Stimulated activated naive B cell treated with anti-CD40 and anti-IgM and Interleukin-4, amounts not matched to agents 10 μg/mL and 1 μg/mL and 100 μg/mL, for 72 hours (primary cell): ENCODE results near the gene MYPOP.
"Not testable (repeated sequence)": the region's sequence is repeated elsewhere in the genome, so short reads cannot be mapped to it uniquely, and the experiment has no call there.

ENCODE experiments used
- ATAC-seq, 2 donors: fragments of 150-1000 bp; cut with Tn5 transposase; replicated peaks; 2 replicates each; pipeline ENCODE4 v1.10.0; 2021; ENCODE audit warnings: moderate library complexity in 1 of 2
- DNase-seq: peaks from one replicate; pipeline ENCODE4 v3.0.0; 2021
- H3K27ac Mint-ChIP-seq: one replicate; pipeline ENCODE4 v1.8.0; 2022; ENCODE audit warnings: mild to moderate bottlenecking, mixed read lengths
- H3K27me3 Mint-ChIP-seq, 2 donors: one replicate each; pipeline ENCODE4 v1.8.0; 2022; ENCODE audit warnings: mixed read lengths in 2 of 2
- H3K36me3 Mint-ChIP-seq, 2 donors: one replicate each; pipeline ENCODE4 v1.8.0; 2022; ENCODE audit warnings: mixed read lengths in 2 of 2, mild to moderate bottlenecking in 1 of 2
- H3K4me1 Mint-ChIP-seq, 2 donors: one replicate each; pipeline ENCODE4 v1.8.0; 2022; ENCODE audit warnings: mixed read lengths in 2 of 2, mild to moderate bottlenecking in 1 of 2
- H3K4me3 Mint-ChIP-seq, 2 donors: one replicate each; pipeline ENCODE4 v1.8.0; 2022; ENCODE audit warnings: mild to moderate bottlenecking in 2 of 2, mixed read lengths in 2 of 2, moderate library complexity in 1 of 2
- H3K9me3 Mint-ChIP-seq, 2 donors: one replicate each; pipeline ENCODE4 v1.8.0; 2022; ENCODE audit warnings: mixed read lengths in 2 of 2, mild to moderate bottlenecking in 1 of 2

Gene MYPOP

DNA sequence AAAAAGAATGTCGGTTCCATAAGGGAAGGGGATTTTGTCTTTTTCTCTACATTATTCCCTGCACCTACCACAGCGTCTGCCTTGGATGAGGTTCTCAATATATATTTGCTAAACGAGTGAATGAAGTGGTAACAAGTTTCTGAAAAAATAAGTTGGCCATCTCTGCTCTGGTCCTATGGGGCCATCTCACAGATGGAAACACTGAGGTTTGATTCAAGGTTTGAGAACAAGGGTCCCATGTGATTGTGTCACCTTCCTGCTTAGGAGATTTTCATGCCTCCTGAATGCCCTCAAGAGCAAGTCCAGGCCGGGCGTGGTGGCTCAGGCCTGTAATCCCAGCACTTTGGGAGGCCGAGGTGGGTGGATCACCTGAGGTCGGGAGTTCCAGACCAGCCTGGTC is 3.2 kb downstream of the MYPOP start:
- no peak overlapping the region for H3K4me3 Mint-ChIP-seq
- DNase-seq (no peak), ATAC-seq (no peak)
- H3K27me3 Mint-ChIP-seq, result peaks cover 0 to 4% of the 10 kb centered on the region in 2 donors
- H3K4me1 Mint-ChIP-seq, result peaks cover 17 to 49% of the 10 kb centered on the region in 2 donors
- peaks cover 11 to 28% of the 10 kb centered on the region in 2 donors for H3K36me3 Mint-ChIP-seq
- no peaks in the 10 kb centered on the region for H3K9me3 Mint-ChIP-seq
- H3K27ac Mint-ChIP-seq, result no peak overlapping the region

DNA sequence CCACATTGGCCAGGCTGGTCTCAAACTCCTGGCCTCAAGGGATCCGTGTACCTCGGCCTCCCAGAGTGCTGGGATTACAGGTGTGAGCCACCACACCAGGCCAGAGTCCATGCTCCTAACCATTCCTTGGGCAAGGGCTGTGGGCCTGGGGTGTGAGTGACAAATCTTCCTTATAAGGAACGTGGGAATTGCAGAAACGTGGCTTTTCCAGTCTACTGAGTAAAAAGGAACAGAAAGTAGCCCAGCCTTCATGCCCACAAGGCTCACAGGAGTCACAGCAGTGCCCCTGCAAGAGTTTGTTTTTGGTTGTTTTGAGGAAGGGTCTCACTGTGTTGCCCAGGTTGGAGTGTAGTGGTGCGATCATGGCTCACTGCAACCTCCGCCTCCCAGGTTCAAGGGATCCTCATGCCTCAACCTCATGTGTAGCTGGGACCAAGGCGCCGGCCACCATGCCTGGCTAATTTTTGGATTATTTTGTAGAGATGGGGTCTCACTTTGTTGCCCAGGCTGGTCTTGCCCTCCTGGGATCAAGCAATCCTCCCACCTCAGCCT is 5.1 kb downstream of the MYPOP start:
- no peaks in the 10 kb centered on the region for H3K27me3 Mint-ChIP-seq
- peak overlapping the region; percentile 9 for H3K27ac Mint-ChIP-seq
- H3K9me3 Mint-ChIP-seq, result no peaks in the 10 kb centered on the region
- peaks cover 11 to 32% of the 10 kb centered on the region in 2 donors for H3K36me3 Mint-ChIP-seq
- no peak for DNase-seq
- H3K4me1 Mint-ChIP-seq, result peaks cover 14 to 43% of the 10 kb centered on the region in 2 donors
- H3K4me3 Mint-ChIP-seq, result no peak overlapping the region
- no peak for ATAC-seq

DNA sequence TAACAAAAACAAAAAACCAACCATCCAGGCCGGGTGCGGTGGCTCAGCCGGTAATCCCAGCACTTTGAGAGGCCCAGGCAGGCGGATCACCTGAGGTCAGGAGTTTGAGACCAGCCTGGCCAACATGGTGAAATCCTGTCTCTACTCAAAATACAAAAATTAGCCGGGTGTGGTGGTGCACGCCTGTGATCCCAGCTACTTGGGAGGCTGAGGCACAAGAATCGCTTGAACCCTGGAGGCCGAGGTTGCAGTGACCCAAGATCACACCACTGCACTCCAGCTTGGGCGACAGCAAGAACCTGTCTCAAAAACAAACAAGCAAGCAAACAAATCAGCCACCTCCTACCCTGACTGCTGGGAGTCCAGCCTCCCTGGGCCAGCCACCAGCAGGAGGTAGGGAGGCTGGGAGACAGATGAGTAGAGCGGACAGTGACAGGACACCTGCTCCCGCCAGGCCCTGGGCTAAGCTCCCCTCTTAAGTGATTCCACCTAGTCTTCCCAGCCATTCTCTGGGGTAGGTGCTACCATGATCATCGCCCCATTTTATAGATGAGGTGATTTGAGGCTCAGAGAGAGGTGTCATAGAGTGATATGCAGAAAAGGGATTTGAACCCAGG is 6.3 kb downstream of the MYPOP start:
- H3K9me3 Mint-ChIP-seq, DNase-seq, H3K27ac Mint-ChIP-seq, H3K27me3 Mint-ChIP-seq, ATAC-seq, H3K4me3 Mint-ChIP-seq: not testable (repeated sequence)
- H3K36me3 Mint-ChIP-seq, result peaks cover 14 to 32% of the 10 kb centered on the region in 2 donors
- peaks cover 12 to 36% of the 10 kb centered on the region in 2 donors for H3K4me1 Mint-ChIP-seq

DNA sequence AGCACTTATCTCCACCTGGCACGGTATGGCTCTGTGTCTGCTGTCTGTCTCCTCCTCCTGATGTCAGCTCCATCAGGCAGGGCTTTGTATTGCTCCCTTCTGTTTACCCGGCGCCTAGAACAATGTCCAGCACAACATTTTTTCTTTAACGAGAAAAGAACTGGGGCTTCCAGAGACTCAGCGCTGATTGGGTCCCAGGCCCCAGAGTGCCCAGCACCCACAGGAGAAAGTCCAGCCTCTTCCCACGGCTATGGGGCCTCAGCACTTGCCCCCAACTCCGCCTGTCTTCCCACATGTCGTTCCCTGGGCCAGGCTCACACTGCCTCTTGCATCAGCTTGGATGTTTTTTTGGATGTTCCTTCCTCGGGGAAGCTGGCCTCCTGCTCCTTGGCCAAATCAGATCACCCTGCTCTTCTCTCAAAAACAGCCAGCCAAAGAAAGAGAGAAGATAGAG is 6.9 kb downstream of the MYPOP start:
- no peak overlapping the region for H3K4me3 Mint-ChIP-seq

DNA sequence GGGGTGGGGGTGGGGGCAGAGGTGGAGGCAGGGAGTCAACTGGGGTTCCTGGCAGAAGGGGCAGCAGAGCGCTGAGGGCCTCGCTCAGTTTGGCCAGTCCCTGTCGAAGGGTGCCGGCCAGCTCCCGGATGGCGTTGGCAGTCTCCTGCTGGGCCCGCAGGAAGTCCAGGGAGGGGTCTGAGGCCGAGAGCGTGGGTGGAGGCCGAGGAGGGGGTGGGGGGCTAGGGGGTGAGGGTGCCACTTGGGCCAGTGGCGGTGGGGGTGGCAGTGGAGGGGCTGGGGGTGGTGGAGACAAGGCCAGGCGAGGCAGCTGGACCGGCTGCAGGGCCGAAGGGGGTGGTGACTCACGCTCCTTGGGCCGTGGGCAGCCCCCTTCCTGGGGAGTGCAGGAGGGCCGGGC is 11.5 kb downstream of the MYPOP start:
- H3K4me1 Mint-ChIP-seq, result peaks cover 3 to 13% of the 10 kb centered on the region in 2 donors
- H3K27ac Mint-ChIP-seq, result no peak overlapping the region
- H3K27me3 Mint-ChIP-seq, result no peaks in the 10 kb centered on the region
- DNase-seq, result no peak
- ATAC-seq, result no peak
- H3K36me3 Mint-ChIP-seq, result peaks cover 8 to 18% of the 10 kb centered on the region in 2 donors
- no peak overlapping the region for H3K4me3 Mint-ChIP-seq
- H3K9me3 Mint-ChIP-seq, result no peaks in the 10 kb centered on the region

More for the DNA sequence above, 6.9 kb downstream of the MYPOP start:
- Mint-ChIP-seq H3K9me3 (no peaks in the 10 kb centered on the region), H3K36me3 (peaks cover 14 to 30% of the 10 kb centered on the region in 2 donors), H3K27me3 (no peaks in the 10 kb centered on the region), H3K27ac (no peak overlapping the region), H3K4me1 (peaks cover 9 to 30% of the 10 kb centered on the region in 2 donors)
- no peak for ATAC-seq
- DNase-seq, result no peak

DNA sequence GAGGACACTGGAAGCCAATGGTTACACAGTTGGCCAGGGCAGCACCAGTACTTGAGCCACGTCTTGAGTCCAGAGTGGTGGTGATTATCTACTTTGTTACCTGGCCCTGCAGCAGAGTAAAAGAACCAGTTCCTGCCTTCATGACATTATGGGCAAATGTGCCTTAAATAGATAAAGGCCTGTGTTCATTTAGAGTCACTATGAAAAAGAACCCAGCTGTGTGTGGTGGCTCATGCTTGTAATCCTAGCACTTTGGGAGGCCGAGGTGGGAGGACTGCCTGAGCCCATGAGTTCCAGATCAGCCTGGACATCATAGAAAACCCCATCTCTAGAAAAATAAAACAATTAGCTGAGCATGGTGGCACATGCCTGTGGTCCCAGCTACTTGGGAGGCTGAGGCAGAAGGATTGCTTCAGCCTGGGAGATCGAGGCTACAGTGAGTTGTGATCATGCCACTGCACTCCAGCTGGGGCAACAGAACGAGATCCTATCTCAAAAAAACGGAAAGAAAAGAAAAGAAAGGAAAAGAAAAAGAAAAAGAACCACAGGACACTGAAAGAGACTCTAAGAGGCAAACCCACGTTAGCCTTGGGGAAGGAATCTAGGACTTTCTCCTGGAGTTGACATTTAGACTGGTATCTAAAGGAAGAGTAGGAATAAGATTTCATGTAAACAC is 13.1 kb downstream of the MYPOP start:
- no peak for ATAC-seq
- peaks cover 4 to 9% of the 10 kb centered on the region in 2 donors for H3K36me3 Mint-ChIP-seq
- no peaks in the 10 kb centered on the region for H3K9me3 Mint-ChIP-seq
- H3K27me3 Mint-ChIP-seq, result no peaks in the 10 kb centered on the region
- H3K4me3 Mint-ChIP-seq, result no peak overlapping the region
- H3K27ac Mint-ChIP-seq, result no peak overlapping the region
- peaks cover 3 to 17% of the 10 kb centered on the region in 2 donors for H3K4me1 Mint-ChIP-seq
- DNase-seq, result no peak

DNA sequence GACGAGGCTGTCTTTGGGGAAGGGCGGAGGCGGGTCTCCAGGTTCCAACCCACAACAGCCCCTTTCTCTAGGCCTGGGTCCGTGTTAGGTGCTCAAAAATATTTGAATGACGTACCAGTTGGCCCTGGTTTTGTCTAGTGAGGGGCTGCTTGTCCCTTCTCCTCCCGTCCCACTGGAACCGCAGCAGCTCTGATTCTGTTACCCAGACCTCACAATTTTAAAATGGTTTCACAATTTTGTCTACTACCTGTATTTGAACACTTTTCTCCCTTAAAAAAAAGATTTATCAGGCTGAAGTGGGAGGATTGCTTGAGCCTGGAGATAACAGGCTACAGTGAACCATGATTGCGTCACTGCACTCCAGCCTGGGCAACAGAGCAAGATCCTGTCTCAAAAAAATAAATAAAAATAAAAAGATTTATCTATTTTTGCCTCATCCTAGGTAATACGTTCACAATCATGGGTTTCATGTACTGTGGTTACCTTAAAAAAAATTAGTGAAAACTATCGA is 15.2 kb downstream of the MYPOP start:
- H3K4me3 Mint-ChIP-seq, result peak overlapping the region; percentile 94 to 98
- peaks cover 9 to 27% of the 10 kb centered on the region in 2 donors for H3K4me1 Mint-ChIP-seq
- ATAC-seq (no peak), DNase-seq (no peak)
- H3K27me3 Mint-ChIP-seq, result no peaks in the 10 kb centered on the region
- peak overlapping the region; percentile 99 for H3K27ac Mint-ChIP-seq
- no peaks in the 10 kb centered on the region for H3K9me3 Mint-ChIP-seq
- peaks cover 7 to 11% of the 10 kb centered on the region in 2 donors for H3K36me3 Mint-ChIP-seq

DNA sequence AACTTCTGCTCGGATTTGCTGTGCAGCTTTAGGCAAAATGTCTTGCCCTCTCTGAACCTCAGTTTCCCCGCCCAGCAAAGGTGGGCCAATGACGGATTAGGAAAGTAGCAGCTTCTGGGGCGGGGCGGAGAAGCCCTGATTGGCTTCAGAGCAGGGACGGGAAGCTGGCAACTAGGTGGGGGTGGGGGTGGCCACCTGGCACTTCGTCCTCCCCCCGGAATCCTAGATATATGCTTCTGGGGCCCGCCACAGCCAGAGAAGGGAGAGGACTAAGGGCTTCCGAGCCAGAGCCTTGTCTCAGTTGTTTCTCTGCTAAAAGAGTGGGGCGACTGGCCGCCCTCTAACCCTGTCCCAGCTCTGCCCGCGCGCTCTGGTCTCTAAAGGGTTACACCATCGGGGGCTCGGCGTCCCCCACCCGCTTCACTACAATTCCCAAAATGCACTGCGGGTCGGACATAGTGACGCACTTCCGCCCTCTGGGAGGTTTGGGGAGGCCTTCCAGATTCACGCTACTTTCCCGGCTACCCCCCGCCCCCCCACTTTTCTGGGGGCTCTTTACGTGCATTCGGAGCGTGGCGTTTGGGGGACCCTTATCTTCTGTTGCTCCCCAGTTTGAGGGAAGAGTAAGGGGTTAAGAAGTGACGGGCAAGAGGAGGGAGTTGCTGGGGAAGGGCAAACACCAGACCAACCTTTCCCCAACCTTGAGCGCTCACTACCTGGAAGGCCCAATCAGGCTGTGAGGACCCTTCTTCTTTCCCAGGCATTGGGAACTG is 15.8 kb downstream of the MYPOP start:
- Mint-ChIP-seq H3K27ac (peak overlapping the region; percentile 99), H3K9me3 (no peaks in the 10 kb centered on the region), H3K36me3 (peaks cover 8 to 15% of the 10 kb centered on the region in 2 donors), H3K4me1 (peaks cover 13 to 31% of the 10 kb centered on the region in 2 donors), H3K4me3 (peak overlapping the region; percentile 94 to 98), H3K27me3 (peaks cover 0 to 3% of the 10 kb centered on the region in 2 donors)
- DNase-seq, result peak; percentile 85
- peak; percentile 76 to 81 for ATAC-seq

DNA sequence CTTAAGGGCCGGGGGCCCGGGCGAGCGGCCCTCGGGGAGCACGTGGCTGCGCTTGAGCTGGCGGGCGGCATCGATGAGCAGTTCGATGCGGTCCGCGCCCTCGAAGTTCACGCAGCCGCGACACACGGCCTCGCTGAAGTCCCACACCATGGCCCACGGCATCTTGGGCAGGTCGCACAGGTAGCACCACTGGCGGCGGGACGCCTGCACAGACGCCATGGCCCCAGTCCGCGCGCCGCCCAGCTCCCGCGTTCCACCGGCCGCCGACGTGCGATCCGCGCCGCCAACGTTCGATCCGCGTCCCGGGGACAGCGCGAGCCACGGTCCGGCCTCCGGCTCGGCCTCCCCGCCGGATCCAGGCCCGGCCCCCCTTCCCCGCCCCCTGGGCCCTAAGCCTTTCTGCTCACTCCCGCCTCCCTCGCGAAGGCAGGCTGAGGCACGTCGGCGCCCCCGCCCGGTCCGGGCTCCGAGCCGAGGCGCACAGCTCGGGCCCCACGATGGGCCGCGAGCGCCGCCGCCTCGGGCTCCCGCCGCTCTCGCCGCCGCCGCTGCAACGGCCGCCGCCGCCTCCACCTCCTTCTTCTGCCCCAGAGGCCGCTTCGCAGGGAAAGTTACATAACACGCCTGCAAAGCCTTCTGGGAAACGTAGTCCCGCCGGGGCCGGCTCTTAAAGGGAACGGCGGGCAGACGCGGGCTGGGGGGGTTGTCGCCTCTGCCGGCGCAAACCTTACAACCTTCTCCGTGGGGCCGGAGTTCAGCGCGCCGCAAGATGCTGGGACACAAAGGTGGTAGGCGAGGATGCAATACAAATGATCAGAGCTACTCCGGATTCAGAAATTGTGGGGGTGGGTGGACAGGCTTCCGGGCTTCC is 16.6 kb downstream of the MYPOP start, which contains the start of gene IRF2BP1:
IRF2BP1 (minus strand) TSS at position 586 of the 871 bp plus-strand sequence; CDS start at position 219, 367 bp downstream.
- no peaks in the 10 kb centered on the region for H3K9me3 Mint-ChIP-seq
- peaks cover 7 to 16% of the 10 kb centered on the region in 2 donors for H3K36me3 Mint-ChIP-seq
- ATAC-seq, result peak; percentile 80 to 84
- H3K4me3 Mint-ChIP-seq, result peak within 1 kb of the TSS; percentile 94 to 98
- H3K27me3 Mint-ChIP-seq, result peaks cover 0 to 5% of the 10 kb centered on the region in 2 donors
- peaks cover 15 to 35% of the 10 kb centered on the region in 2 donors for H3K4me1 Mint-ChIP-seq
- peak within 1 kb of the TSS; percentile 99 for H3K27ac Mint-ChIP-seq
- DNase-seq, result peak; percentile 88

DNA sequence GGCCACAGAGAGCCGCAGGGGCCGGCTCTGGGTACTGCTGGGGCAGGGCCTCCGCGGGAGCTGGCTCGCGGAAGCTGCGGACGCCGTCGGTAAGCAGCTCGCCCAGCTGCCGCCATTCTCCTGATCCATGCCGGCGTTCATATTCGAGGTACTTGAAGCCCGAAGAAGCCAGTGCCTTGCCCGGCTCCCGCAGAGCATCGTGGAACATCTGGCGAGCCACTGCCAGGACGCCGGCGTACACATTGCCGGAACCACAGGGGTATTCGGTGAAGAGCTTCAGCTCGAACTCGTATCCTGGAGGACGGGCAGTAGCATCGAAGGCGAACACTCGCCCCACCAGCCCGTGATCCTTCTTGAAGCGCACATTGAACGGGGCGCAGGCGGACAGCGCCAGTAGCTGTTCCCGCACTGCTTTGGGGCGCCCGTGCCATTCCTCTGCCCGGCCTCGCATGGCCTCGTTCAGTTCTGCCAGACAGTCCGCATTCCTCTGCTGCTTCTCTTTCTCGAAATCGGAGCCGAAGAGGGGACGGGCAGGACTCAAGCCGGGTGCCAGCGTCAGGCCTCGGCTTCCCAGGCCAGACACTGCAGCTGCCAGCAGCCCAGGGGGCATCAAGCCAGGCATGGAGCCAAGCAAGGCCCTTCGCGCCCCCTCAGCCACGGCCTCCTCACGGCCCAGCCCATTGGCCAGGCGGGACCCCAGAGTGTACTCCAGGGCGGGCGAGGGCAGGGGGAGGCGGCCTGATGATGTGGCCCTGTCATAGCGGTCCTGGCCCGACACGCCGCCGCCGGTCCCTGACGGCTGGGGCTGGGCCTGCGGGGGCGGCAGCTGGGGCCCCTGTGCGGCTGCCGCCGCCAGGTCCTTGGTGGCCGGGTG is 17.5 kb downstream of the MYPOP start:
- H3K4me1 Mint-ChIP-seq, result peaks cover 15 to 35% of the 10 kb centered on the region in 2 donors
- ATAC-seq, result peak; percentile 2 to 3
- no peak for DNase-seq
- peaks cover 7 to 11% of the 10 kb centered on the region in 2 donors for H3K36me3 Mint-ChIP-seq
- H3K27me3 Mint-ChIP-seq, result peaks cover 4 to 9% of the 10 kb centered on the region in 2 donors
- H3K9me3 Mint-ChIP-seq, result no peaks in the 10 kb centered on the region
- peak overlapping the region; percentile 55 to 98 for H3K4me3 Mint-ChIP-seq
- no peak overlapping the region for H3K27ac Mint-ChIP-seq

DNA sequence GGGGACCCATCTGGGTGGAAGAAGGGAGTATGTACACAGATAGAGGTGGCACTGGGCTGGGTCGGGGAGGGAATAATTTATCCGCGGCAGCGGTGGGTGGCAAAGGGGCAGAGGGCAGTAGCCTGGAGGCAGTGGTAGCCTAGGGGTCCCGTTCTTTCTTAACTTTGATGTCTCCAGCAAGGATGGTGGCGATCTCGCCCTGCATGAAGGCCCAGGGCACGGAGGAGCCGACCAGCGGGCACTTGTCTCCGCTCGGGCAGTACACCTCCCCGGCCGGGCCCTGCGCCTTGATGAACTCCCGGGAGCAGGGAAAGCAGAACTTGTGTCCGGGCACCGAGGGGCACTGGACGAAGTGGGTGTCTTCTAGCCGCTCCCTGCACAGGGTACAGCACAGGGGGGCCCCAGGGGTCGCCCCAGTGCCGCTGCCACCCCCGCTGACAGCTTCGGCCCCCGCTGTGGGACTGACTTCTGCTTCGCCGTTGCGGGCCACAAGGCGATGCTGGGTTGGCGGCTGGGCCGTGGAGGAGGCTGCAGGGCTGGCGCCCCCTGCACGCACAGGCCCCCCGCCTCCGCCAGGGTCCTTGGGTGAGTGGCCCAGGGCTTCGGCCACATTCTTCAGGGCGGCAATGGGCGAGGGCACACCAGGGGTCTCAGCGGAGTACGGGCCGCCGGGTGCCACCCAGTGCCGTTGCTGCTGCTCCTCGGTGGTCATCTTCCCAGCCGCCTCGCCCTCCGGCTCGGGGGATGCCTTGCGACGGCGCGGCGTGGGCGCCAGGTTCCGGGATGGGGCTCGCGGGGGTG is 18.3 kb downstream of the MYPOP start:
- peaks cover 6 to 11% of the 10 kb centered on the region in 2 donors for H3K36me3 Mint-ChIP-seq
- H3K4me3 Mint-ChIP-seq, result peak overlapping the region; percentile 77 to 86
- peaks cover 15 to 35% of the 10 kb centered on the region in 2 donors for H3K4me1 Mint-ChIP-seq
- no peak overlapping the region for H3K27ac Mint-ChIP-seq
- no peak for ATAC-seq
- peaks cover 6 to 9% of the 10 kb centered on the region in 2 donors for H3K27me3 Mint-ChIP-seq
- no peak for DNase-seq
- no peaks in the 10 kb centered on the region for H3K9me3 Mint-ChIP-seq

DNA sequence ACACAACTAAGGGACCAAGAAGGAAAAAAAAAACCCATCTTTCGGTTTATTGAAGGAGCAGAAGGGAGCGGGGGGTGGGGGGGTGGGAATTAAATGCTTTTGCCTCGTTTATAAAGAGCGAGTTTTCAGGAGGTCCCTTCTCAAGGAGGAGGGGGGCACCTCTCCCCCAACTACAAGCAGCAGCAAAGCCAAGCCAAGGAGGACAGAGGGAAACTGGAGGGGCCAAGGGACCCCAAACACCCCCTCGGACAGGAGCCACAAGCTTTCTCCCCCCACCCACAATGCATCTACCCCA is 18.9 kb downstream of the MYPOP start:
- Mint-ChIP-seq H3K36me3 (peaks cover 6 to 11% of the 10 kb centered on the region in 2 donors), H3K4me1 (peaks cover 15 to 38% of the 10 kb centered on the region in 2 donors), H3K27me3 (peaks cover 12% of the 10 kb centered on the region in 2 donors), H3K9me3 (no peaks in the 10 kb centered on the region), H3K4me3 (peak overlapping the region; percentile 77 to 86), H3K27ac (peak overlapping the region; percentile 85)
- DNase-seq, result no peak
- no peak for ATAC-seq
